Effector memory CD4-positive, alpha-beta T cell (primary cell): ENCODE measurements around the gene CAMK2A.

Experiments
- DNase-seq, 3 donors: peaks; one replicate each; pipeline ENCODE4 v3.0.0-alpha.2; 2020
- H3K27ac ChIP-seq: 2 replicates; pipeline ENCODE4 v1.7.0; 2013; ENCODE audit warnings: mild to moderate bottlenecking, low read length, moderate library complexity; ENCODE audit not compliant: insufficient read depth, poor library complexity, severe bottlenecking
- H3K27me3 ChIP-seq: replicated peaks from 2 replicates; pipeline ENCODE4 v1.7.0; 2013; ENCODE audit warnings: mild to moderate bottlenecking, low read length; ENCODE audit not compliant: insufficient read depth, control insufficient read depth, poor library complexity, severe bottlenecking
- H3K36me3 ChIP-seq: 2 replicates; pipeline ENCODE4 v1.7.0; 2013; ENCODE audit warnings: mild to moderate bottlenecking, low read length, moderate library complexity; ENCODE audit not compliant: control insufficient read depth, insufficient read depth
- H3K4me1 ChIP-seq: 2 replicates; pipeline ENCODE4 v1.7.0; 2013; ENCODE audit warnings: low read length, mild to moderate bottlenecking; ENCODE audit not compliant: control insufficient read depth, insufficient read depth, poor library complexity, severe bottlenecking
- H3K4me3 ChIP-seq: 2 replicates; pipeline ENCODE4 v1.7.0; 2013; ENCODE audit warnings: low read length, low read depth, mild to moderate bottlenecking; ENCODE audit not compliant: insufficient read depth, poor library complexity, severe bottlenecking
- H3K9me3 ChIP-seq: 2 replicates; pipeline ENCODE4 v1.7.0; 2013; ENCODE audit warnings: mild to moderate bottlenecking, low read length, moderate library complexity; ENCODE audit not compliant: control insufficient read depth

The CAMK2A gene

DNA sequence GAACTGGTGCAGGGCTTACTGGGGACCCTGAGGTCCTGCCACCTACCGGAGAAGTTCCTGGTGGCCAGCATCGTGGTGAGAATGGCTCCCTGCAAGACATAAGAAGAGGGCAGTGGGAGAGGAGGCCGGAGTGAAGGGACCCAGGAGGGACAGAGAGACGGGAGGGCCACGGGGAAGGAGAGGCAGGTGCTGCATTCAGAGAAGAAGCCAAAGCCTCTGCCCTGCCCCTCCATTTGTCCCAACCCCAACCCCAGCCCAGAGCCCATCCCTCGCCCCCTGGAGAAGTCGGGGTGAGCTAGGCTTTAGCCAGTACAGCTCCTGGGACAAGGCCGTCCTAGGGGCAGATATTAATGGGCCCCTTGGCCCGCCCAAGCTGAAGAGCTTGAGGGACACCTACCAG is 41.8 kb downstream of the CAMK2A start:
- DNase-seq = no peak
- Histone ChIP-seq H3K9me3 (no peaks in the 10 kb centered on the region), H3K36me3 (no peaks in the 10 kb centered on the region), H3K4me1 (no peaks in the 10 kb centered on the region), H3K27me3 (no peaks in the 10 kb centered on the region), H3K27ac (no peak overlapping the region), H3K4me3 (no peak overlapping the region)

DNA sequence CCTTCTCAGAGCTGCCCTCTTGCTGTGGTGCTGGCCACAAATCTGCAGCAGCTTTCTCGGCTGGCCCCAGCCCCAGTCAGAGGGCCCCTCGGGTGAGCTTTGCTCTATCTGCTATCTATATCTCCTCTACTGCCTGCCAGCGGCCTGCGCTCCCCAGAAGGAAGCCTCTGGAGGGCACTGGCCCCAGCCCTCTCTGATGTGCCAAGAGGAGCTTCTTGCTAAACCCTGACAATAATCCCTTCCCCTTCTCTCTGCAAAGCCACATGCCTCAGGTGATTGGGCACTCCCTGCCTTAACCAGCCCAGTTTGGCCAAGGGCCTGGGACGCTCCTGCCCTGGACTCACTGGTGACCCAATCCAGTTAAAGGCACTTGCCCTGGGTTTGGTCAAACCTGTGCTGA is 42.7 kb downstream of the CAMK2A start:
- Histone ChIP-seq H3K4me3 (no peak overlapping the region), H3K27ac (no peak overlapping the region), H3K27me3 (no peaks in the 10 kb centered on the region), H3K9me3 (no peaks in the 10 kb centered on the region), H3K36me3 (no peaks in the 10 kb centered on the region), H3K4me1 (no peaks in the 10 kb centered on the region)
- DNase-seq = no peak

DNA sequence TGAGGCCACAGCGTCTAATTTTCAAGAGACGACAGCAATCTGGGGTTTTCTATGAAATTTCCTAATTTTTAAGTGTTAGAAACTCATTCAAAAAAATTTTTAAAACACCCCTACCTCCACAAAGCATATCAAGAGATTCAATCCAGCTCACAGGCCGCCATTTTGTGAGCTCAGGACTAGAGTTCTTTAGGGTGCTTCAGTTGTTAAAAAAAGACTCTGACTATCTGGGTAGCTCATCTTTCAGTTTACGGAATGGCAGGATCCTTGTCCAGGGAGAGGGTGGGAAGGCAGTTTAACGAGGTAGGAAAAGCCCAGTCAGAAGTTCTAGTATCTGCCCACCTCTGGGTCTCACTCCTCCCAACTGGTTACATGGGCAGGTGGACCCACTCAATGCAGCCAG is 43.1 kb downstream of the CAMK2A start:
- Histone ChIP-seq H3K36me3 (no peaks in the 10 kb centered on the region), H3K27me3 (no peaks in the 10 kb centered on the region), H3K4me3 (no peak overlapping the region), H3K4me1 (no peaks in the 10 kb centered on the region), H3K9me3 (no peaks in the 10 kb centered on the region), H3K27ac (no peak overlapping the region)
- DNase-seq = no peak

DNA sequence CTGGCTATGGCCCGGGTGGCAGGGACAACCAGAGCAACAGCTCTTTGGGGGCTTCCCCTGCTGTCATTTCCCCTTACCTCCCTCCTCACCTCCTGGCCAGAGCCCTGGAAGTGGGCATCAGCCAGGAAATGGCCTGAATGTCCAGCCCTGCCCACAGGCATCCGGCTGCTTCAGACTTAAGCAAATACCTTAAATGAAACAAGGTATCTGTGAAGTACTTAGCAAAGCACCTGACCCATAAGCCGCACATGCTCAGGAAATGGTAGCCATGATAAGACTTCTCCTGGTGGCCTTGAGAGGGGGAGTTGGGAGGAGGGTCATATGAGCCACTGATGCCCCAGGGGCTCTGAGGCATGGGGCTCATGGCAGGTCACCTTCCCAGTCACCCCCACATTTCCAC is 43.8 kb downstream of the CAMK2A start:
- Histone ChIP-seq H3K4me3 (no peak overlapping the region), H3K4me1 (no peaks in the 10 kb centered on the region), H3K9me3 (no peaks in the 10 kb centered on the region), H3K36me3 (no peaks in the 10 kb centered on the region), H3K27me3 (no peaks in the 10 kb centered on the region), H3K27ac (no peak overlapping the region)
- DNase-seq = no peak

DNA sequence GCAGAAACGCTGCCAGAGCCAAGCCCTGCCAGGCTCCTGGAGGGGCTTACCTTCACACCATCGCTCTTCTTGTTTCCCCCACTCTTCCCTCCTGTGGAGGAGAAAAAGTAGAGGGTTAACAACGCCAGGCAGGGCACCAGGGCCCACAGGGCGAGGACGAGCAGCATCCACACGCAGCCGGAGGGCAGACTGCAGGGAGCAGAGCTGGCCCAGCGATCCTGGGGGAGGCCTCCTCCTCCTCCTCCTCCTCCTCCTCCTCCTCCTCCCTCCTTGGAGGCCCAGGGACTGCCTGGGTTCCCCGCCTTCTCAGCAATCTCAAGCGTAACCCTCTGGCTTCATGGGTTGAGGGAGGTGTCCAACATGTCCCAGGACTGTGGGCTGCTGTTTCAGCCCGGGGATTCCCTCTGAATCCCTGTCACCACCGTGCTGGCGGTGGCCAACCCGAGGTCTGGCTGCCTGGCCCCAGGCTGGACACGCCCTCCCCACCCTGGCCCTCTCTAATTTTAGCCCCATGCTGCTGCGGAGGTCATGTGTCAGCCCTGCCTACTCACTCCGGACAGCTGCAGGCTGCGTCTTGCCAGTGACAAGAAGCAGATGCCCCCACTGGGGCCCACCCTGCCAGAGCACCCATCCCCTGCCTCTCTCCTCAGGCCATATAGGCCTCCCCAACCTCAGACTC is 44.3 kb downstream of the CAMK2A start:
- Histone ChIP-seq H3K27me3 (no peaks in the 10 kb centered on the region), H3K36me3 (no peaks in the 10 kb centered on the region), H3K4me3 (no peak overlapping the region), H3K9me3 (no peaks in the 10 kb centered on the region), H3K4me1 (no peaks in the 10 kb centered on the region), H3K27ac (no peak overlapping the region)
- DNase-seq = no peak

DNA sequence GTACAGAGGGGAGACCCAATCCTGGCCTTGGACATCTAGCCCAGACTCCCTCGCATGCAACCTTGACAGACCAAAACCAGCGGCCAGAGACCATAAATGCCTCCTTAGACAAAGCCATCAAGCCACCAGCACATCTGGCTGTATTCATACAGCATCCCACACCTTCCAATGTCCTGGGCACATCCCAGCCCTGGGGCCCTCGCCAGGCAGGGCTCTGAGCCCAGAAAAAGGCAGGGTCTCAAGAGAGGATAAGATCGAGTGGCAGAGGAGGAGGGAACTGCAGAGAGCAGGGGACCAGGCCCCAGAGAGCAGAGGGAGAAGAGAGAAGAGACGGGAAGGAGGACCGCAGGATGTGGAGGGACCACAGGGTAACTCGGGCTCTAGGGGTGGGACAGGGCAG is 45.4 kb downstream of the CAMK2A start:
- no peaks in the 10 kb centered on the region for H3K4me1 ChIP-seq
- no peaks in the 10 kb centered on the region for H3K9me3 ChIP-seq
- no peak for DNase-seq
- no peak overlapping the region for H3K4me3 ChIP-seq
- no peaks in the 10 kb centered on the region for H3K27me3 ChIP-seq
- H3K36me3 ChIP-seq = no peaks in the 10 kb centered on the region
- H3K27ac ChIP-seq = no peak overlapping the region

DNA sequence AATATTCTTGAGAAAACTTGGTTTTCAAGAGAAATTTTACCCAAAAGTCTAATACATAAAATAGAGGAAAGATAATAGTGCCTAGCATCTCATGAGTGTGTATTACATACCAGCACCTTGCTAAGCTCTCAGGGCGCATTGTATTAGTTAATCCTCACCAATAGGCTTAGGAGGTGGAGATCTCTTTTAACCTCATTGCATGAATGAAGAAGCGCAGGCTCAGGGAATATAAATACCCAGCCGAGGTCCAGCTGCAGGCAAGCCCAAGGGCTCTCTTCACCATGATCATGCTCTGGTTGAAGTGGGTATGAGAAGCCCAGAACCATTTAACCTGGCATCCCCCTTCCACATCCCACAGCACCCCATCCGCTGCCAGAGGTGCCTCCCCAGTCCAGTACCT is 46.0 kb downstream of the CAMK2A start:
- DNase-seq = no peak
- no peaks in the 10 kb centered on the region for H3K9me3 ChIP-seq
- H3K4me3 ChIP-seq = no peak overlapping the region
- no peaks in the 10 kb centered on the region for H3K4me1 ChIP-seq
- no peaks in the 10 kb centered on the region for H3K27me3 ChIP-seq
- H3K27ac ChIP-seq = no peak overlapping the region
- no peaks in the 10 kb centered on the region for H3K36me3 ChIP-seq

DNA sequence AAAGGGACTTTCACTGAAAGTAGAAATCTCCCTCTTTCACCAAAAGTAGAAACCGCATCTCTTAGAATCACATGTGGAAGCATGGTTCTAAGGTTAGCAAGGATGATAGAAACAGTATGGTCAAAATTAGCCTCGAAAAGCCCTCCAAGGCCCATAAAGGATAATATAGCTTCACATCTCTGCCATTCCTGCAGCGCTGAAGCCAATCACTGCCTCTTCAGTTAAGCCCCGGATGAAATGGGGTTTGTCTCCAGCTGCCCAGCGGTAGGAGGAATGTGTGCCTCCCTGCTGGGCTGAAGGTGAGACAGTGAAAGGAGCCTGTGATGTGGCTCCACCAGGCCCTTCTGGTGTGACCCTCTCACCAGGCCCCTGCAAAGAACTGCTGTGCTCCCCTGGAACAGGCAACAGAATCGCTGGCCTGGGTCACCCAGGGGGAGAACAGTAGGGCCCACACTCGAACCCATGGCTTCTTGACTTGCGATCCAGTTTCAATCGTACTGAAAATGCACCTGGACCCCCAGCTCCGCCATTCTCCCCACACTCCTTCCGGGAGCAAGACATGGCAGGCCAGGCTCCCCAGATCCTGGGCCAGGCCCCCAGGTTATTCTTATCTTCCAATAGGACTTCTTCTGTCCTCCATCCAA is 47.2 kb downstream of the CAMK2A start:
- H3K36me3 ChIP-seq = no peaks in the 10 kb centered on the region
- no peak overlapping the region for H3K4me3 ChIP-seq
- no peak overlapping the region for H3K27ac ChIP-seq
- no peaks in the 10 kb centered on the region for H3K4me1 ChIP-seq
- no peak for DNase-seq
- no peaks in the 10 kb centered on the region for H3K9me3 ChIP-seq
- no peaks in the 10 kb centered on the region for H3K27me3 ChIP-seq

DNA sequence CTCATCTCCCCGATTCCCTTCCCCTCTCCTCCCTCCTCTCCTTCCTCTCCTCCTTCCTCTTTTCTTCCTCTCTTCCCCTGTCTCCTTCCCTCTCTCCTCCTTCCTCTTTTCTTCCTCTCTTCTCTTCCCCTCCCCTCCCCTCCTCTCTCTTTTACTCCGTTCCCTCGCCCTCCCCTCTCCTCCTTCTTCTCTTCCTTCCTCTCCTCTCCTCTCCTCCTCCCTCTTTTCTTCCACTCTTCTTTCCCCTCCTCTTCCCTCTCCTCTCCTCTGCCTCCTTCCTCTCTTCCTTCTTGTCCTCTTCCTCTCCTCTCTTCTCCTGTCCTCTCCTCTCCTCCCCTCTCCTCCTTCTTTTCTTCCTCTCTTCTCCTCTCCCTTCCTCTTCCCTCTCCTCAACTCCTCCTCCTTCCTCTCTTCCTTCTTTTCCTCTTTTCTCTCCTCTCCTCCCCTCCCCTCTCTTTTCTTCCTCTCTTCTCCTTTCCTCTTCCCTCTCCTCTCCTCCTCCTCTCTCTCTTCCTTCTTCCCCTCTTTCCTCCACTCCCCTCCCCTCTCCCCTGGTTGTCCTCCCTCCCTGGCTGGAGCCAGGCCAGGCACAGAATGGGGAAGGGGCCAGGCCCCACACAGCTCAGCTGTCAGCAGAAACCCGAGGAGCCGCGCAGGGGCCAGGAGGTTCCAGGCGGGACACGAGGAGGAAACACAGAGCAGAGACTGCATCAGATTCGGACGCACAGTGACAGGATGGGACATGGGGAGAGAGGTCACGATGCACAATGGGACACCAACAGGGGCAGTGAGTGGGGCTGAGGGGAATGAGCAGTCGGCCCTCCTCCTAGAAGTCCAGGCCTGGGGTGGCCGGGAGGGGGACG is 48.0 kb downstream of the CAMK2A start:
- Histone ChIP-seq H3K9me3 (no peaks in the 10 kb centered on the region), H3K27ac (no peak overlapping the region), H3K27me3 (no peaks in the 10 kb centered on the region), H3K4me3 (no peak overlapping the region), H3K36me3 (no peaks in the 10 kb centered on the region), H3K4me1 (no peaks in the 10 kb centered on the region)
- DNase-seq = no peak

DNA sequence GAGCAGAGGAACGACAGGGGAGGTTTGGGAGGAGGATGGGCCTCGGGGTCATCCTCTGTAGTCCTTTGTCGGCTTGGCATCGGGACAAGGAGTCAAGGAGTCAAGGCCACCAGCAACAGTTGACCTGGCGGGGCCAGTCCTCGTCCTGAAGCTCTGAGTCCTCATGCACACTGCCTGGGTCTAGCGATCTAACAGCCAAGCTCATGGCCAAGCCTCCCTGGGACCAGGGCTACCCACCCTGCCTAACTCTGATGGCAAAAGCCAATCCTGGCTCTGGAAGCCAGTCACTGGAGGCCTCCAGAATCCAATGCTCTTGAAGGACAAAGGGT is 49.8 kb downstream of the CAMK2A start:
- H3K4me3 ChIP-seq = no peak overlapping the region
- DNase-seq = no peak
- H3K4me1 ChIP-seq = no peaks in the 10 kb centered on the region
- no peak overlapping the region for H3K27ac ChIP-seq
- H3K27me3 ChIP-seq = no peaks in the 10 kb centered on the region
- no peaks in the 10 kb centered on the region for H3K36me3 ChIP-seq
- no peaks in the 10 kb centered on the region for H3K9me3 ChIP-seq
